Esophagus muscularis mucosa (tissue), 4 donors: ENCODE data around the gene ABCA3.

ENCODE experiments used
- EP300 ChIP-seq: sonication (generic); formaldehyde crosslinking; IDR thresholded peaks from one replicate; pipeline ENCODE4 v1.6.1; 2017; ENCODE audit warnings: antibody characterized with exemption
- POLR2A ChIP-seq: fragments of 450-650 bp; IDR thresholded peaks from one replicate; pipeline ENCODE4 v1.6.1; 2017; ENCODE audit warnings: antibody characterized with exemption, moderate library complexity, mild to moderate bottlenecking, low read depth
- POLR2AphosphoS5 ChIP-seq, 2 donors: sonication (generic); formaldehyde crosslinking; IDR thresholded peaks; one replicate each; pipeline ENCODE4 v1.6.1; 2017; ENCODE audit warnings: antibody characterized with exemption in 2 of 2
- TF ChIP-seq, protein P1 (sequence below), 3 experiments: fragments of 200-600 bp in 2 of 3; fragments of 450-650 bp in 1 of 3; sonication (generic) in 2 of 3; IDR thresholded peaks; one replicate each; pipeline ENCODE4 v1.5.1; 2017 to 2019; ENCODE audit warnings: antibody characterized with exemption in 3 of 3, mild to moderate bottlenecking in 2 of 3, moderate library complexity in 1 of 3

DNA sequence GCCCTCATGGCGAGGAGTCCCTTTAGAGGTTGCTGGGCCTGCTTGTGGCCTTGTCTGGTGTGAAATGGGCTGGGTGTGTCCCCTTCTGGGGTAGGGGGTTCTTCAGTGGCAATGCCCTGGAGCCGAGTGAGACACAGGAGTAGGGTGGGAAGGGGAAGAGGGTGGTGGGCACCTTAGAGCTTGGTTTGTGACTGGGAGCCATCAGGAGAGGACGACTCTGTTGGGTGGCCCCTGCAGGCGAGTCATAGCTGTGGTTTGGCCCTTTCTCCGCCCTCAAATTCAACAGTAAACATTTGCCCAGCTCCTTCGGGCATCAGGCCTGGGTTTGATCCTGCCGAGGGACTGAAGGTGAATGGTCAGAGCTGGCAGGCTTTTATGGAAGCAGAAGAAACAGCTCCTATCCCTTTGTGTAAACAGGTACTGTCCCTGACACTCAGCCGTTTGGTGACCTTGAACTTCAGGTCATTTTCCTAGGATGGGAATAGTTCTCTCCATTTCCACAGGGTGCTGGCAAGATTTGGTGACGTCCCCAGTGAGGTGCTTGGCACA lies 114.2 kb downstream of the ABCA3 start:
- TF ChIP-seq POLR2A (no peak), POLR2AphosphoS5 (IDR thresholded peaks at IDR 0.05) (no peak), EP300 (no peak)
- TF ChIP-seq, protein P1, sequence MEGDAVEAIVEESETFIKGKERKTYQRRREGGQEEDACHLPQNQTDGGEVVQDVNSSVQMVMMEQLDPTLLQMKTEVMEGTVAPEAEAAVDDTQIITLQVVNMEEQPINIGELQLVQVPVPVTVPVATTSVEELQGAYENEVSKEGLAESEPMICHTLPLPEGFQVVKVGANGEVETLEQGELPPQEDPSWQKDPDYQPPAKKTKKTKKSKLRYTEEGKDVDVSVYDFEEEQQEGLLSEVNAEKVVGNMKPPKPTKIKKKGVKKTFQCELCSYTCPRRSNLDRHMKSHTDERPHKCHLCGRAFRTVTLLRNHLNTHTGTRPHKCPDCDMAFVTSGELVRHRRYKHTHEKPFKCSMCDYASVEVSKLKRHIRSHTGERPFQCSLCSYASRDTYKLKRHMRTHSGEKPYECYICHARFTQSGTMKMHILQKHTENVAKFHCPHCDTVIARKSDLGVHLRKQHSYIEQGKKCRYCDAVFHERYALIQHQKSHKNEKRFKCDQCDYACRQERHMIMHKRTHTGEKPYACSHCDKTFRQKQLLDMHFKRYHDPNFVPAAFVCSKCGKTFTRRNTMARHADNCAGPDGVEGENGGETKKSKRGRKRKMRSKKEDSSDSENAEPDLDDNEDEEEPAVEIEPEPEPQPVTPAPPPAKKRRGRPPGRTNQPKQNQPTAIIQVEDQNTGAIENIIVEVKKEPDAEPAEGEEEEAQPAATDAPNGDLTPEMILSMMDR (IDR thresholded peaks at IDR 0.05) = no peak
